MM.1S (cell line): ENCODE measurements around the gene PCSK1.

Experiments used
- EZH2phosphoT487 ChIP-seq: fragments of 300-600 bp; sonication (generic); IDR thresholded peaks from 2 replicates; pipeline ENCODE4 v1.6.1; 2018; ENCODE audit warnings: antibody characterized with exemption, low read length
- TF ChIP-seq, protein P1 (sequence below): fragments of 300-600 bp; sonication (generic); IDR thresholded peaks from 2 replicates; pipeline ENCODE4 v1.5.1; 2016; ENCODE audit warnings: antibody characterized with exemption, low read length, mixed read lengths

DNA sequence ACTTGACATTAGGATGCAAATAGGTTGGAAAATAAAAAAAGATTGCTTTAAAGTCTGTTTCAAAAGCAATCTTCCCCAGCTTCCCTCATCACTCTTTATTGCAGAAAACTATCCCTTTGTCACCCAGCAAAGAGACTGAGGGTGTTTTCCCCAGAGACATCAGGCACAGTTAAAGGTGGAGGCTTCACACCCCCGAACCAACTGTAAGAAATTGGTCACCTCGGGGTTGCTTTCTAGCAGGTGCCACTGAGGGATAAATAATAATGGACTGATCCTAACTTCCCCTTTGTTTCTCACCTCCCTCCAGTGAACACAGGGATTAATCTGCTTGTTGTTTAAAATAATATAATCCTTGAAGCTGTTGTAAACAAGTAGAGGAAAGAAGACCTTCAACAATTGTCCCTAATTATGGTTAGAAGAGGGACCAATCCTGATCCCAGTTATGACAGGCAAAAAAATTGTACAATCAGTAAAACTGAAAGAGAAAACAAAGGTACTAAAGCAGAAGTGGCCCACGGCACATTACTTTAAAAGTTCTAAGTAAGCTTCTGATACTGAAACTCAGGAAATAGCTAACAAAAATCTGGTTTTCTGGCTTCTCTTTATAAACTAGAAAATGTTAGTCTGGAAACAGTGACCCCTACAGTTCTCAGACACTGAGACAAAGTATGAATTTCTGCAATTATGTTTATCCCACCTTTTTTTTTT lies 6.6 kb upstream of the PCSK1 start:
- TF ChIP-seq, protein P1, sequence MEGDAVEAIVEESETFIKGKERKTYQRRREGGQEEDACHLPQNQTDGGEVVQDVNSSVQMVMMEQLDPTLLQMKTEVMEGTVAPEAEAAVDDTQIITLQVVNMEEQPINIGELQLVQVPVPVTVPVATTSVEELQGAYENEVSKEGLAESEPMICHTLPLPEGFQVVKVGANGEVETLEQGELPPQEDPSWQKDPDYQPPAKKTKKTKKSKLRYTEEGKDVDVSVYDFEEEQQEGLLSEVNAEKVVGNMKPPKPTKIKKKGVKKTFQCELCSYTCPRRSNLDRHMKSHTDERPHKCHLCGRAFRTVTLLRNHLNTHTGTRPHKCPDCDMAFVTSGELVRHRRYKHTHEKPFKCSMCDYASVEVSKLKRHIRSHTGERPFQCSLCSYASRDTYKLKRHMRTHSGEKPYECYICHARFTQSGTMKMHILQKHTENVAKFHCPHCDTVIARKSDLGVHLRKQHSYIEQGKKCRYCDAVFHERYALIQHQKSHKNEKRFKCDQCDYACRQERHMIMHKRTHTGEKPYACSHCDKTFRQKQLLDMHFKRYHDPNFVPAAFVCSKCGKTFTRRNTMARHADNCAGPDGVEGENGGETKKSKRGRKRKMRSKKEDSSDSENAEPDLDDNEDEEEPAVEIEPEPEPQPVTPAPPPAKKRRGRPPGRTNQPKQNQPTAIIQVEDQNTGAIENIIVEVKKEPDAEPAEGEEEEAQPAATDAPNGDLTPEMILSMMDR: peak; percentile 64
- no peak for TF ChIP-seq EZH2phosphoT487
